ENCODE measurements around the gene WDSUB1.

The WDSUB1 gene

GRCh38 chr2:159219394-159219998, 67.0 kb downstream of the WDSUB1 start:
- no peak for DNase-seq

- DNase-seq = no peak
Measured at GRCh38 chr2:159218389-159218788, 68.1 kb downstream of the WDSUB1 start.

- DNase-seq = no peak
Measured at GRCh38 chr2:159217676-159218075, 68.8 kb downstream of the WDSUB1 start.

- DNase-seq = no peak
Measured at GRCh38 chr2:159215116-159215515, 71.4 kb downstream of the WDSUB1 start.

GRCh38 chr2:159214325-159214865, 72.1 kb downstream of the WDSUB1 start:
- DNase-seq = no peak

- no peak for DNase-seq
Measured at GRCh38 chr2:159213296-159213695, 73.2 kb downstream of the WDSUB1 start.

GRCh38 chr2:159211447-159212396, 74.8 kb downstream of the WDSUB1 start:
- no peak for DNase-seq

- no peak for DNase-seq
Measured at GRCh38 chr2:159209341-159210306, 76.9 kb downstream of the WDSUB1 start.

- DNase-seq = no peak
Measured at GRCh38 chr2:159208438-159208837, 78.1 kb downstream of the WDSUB1 start.

- DNase-seq = no peak
Measured at GRCh38 chr2:159206736-159207380, 79.6 kb downstream of the WDSUB1 start.

- DNase-seq = no peak
Measured at GRCh38 chr2:159204381-159205144, 81.9 kb downstream of the WDSUB1 start.

GRCh38 chr2:159202568-159203071, 83.9 kb downstream of the WDSUB1 start:
- DNase-seq = no peak

GRCh38 chr2:159201360-159202063, 85.0 kb downstream of the WDSUB1 start:
- no peak for DNase-seq

- no peak for DNase-seq
Measured at GRCh38 chr2:159200498-159200897, 86.0 kb downstream of the WDSUB1 start.

- no peak for DNase-seq
Measured at GRCh38 chr2:159199761-159200465, 86.6 kb downstream of the WDSUB1 start.

- no peak for DNase-seq
Measured at GRCh38 chr2:159199236-159199635, 87.3 kb downstream of the WDSUB1 start.

GRCh38 chr2:159196393-159196925, 90.0 kb downstream of the WDSUB1 start:
- DNase-seq = no peak

- DNase-seq = no peak
Measured at GRCh38 chr2:159195697-159196096, 90.8 kb downstream of the WDSUB1 start.

- DNase-seq = no peak
Measured at GRCh38 chr2:159194241-159194640, 92.3 kb downstream of the WDSUB1 start.

- no peak for DNase-seq
Measured at GRCh38 chr2:159193791-159194190, 92.7 kb downstream of the WDSUB1 start.

Measured in NCI-H774 (cell line).